SU-DHL-6 (cell line): ENCODE data around the gene PDPK1.

Source experiments
- H2AFZ ChIP-seq: fragments of 200-600 bp; sonication (generic); 2 replicates; pipeline ENCODE4 v1.6.1; 2014; ENCODE audit warnings: low read depth, mild to moderate bottlenecking, moderate library complexity, mixed read lengths, antibody characterized with exemption, low read length; ENCODE audit not compliant: severe bottlenecking
- H3F3A ChIP-seq: fragments of 200-600 bp; shearing (Covaris generic); 2 replicates; pipeline ENCODE4 v1.6.0; 2016; ENCODE audit warnings: antibody characterized with exemption, mild to moderate bottlenecking; ENCODE audit not compliant: insufficient read depth
- H3K27ac ChIP-seq: fragments of 200-600 bp; sonication (generic); 2 replicates; pipeline ENCODE4 v1.5.1; 2016; ENCODE audit warnings: low read depth, mild to moderate bottlenecking, low read length, moderate library complexity, mixed read lengths
- H3K27me3 ChIP-seq: fragments of 200-600 bp; sonication (generic), shearing (Covaris generic); 2 replicates; pipeline ENCODE4 v1.6.0; 2014; ENCODE audit warnings: mild to moderate bottlenecking, low read length
- H3K36me3 ChIP-seq: fragments of 200-600 bp; sonication (generic); 2 replicates; pipeline ENCODE4 v1.6.1; 2014; ENCODE audit warnings: mild to moderate bottlenecking, low read length, mixed read lengths
- H3K4me2 ChIP-seq: fragments of 300-600, 200-600 bp; shearing (Covaris generic), sonication (generic); 2 replicates; pipeline ENCODE4 v1.6.0; 2014; ENCODE audit warnings: low read length, low read depth, mild to moderate bottlenecking; ENCODE audit not compliant: poor library complexity, severe bottlenecking
- H3K4me3 ChIP-seq: fragments of 200-600 bp; sonication (generic); 2 replicates; pipeline ENCODE4 v1.5.1; 2014; ENCODE audit warnings: antibody characterized with exemption, low read length, mild to moderate bottlenecking, mixed read lengths; ENCODE audit not compliant: insufficient read depth, poor library complexity, severe bottlenecking
- H3K79me2 ChIP-seq: fragments of 200-600 bp; sonication (generic); 2 replicates; pipeline ENCODE4 v1.6.1; 2014; ENCODE audit warnings: mild to moderate bottlenecking, low read length, moderate library complexity; ENCODE audit not compliant: insufficient read depth
- H3K9ac ChIP-seq: fragments of 200-600 bp; sonication (generic); 2 replicates; pipeline ENCODE4 v1.7.0; 2014; ENCODE audit warnings: mild to moderate bottlenecking, low read length
- H3K9me2 ChIP-seq: fragments of 200-600 bp; sonication (generic); replicated peaks from 2 replicates; pipeline ENCODE4 v1.6.1; 2014; ENCODE audit warnings: low read length; ENCODE audit not compliant: insufficient read depth
- H3K9me3 ChIP-seq: fragments of 200-600 bp; sonication (generic); 2 replicates; pipeline ENCODE4 v1.6.1; 2014; ENCODE audit warnings: low read length, mixed read lengths; ENCODE audit not compliant: insufficient read depth
- H4K20me1 ChIP-seq: fragments of 200-600 bp; sonication (generic); 2 replicates; pipeline ENCODE4 v1.6.1; 2014; ENCODE audit warnings: low read depth, mild to moderate bottlenecking, antibody characterized with exemption, low read length, moderate library complexity, mixed read lengths
- EZH2phosphoT487 ChIP-seq: fragments of 200-600 bp; sonication (generic), shearing (Covaris generic); conservative IDR thresholded peaks from 2 replicates; pipeline ENCODE4 v1.6.1; 2018; ENCODE audit warnings: mild to moderate bottlenecking, antibody characterized with exemption, low read length, moderate library complexity, mixed read lengths
- TF ChIP-seq, protein P1 (sequence below): fragments of 200-600 bp; sonication (generic); IDR thresholded peaks from one replicate; pipeline ENCODE4 v1.5.1; 2017; ENCODE audit warnings: antibody characterized with exemption, mild to moderate bottlenecking, low read length, moderate library complexity; ENCODE audit not compliant: insufficient read depth, poor library complexity, severe bottlenecking

The PDPK1 gene

DNA sequence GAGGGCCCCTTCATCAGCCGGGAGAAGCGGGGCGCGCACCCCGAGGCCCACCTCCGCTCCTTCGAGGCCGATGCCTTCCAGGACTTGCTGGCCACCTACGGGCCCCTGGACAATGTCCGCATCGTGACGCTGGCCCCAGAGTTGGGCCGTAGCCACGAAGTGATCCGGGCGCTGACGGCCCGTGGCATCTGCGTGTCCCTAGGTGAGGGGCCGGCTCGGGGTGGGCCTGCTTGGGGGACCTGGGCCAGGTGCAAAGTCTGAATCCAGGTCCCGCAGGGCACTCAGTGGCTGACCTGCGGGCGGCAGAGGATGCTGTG lies 10.1 kb upstream of the PDPK1 start:
- TF ChIP-seq, protein P1, sequence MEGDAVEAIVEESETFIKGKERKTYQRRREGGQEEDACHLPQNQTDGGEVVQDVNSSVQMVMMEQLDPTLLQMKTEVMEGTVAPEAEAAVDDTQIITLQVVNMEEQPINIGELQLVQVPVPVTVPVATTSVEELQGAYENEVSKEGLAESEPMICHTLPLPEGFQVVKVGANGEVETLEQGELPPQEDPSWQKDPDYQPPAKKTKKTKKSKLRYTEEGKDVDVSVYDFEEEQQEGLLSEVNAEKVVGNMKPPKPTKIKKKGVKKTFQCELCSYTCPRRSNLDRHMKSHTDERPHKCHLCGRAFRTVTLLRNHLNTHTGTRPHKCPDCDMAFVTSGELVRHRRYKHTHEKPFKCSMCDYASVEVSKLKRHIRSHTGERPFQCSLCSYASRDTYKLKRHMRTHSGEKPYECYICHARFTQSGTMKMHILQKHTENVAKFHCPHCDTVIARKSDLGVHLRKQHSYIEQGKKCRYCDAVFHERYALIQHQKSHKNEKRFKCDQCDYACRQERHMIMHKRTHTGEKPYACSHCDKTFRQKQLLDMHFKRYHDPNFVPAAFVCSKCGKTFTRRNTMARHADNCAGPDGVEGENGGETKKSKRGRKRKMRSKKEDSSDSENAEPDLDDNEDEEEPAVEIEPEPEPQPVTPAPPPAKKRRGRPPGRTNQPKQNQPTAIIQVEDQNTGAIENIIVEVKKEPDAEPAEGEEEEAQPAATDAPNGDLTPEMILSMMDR, result no peak
- TF ChIP-seq EZH2phosphoT487, result no peak
- no peak overlapping the region for H3K9ac ChIP-seq
- H3K9me2 ChIP-seq, result no peaks in the 10 kb centered on the region
- no peaks in the 10 kb centered on the region for H3K27me3 ChIP-seq
- H3K27ac ChIP-seq, result no peak overlapping the region
- H3K9me3 ChIP-seq, result no peaks in the 10 kb centered on the region
- H3K4me2 ChIP-seq, result no peak overlapping the region
- H4K20me1 ChIP-seq, result no peaks in the 10 kb centered on the region
- H3F3A ChIP-seq, result peaks cover 12% of the 10 kb centered on the region; the same call in 1 of the 2 replicates
- no peak overlapping the region for H2AFZ ChIP-seq
- no peaks in the 10 kb centered on the region for H3K79me2 ChIP-seq
- H3K4me3 ChIP-seq, result no peak overlapping the region
- H3K36me3 ChIP-seq, result no peaks in the 10 kb centered on the region

DNA sequence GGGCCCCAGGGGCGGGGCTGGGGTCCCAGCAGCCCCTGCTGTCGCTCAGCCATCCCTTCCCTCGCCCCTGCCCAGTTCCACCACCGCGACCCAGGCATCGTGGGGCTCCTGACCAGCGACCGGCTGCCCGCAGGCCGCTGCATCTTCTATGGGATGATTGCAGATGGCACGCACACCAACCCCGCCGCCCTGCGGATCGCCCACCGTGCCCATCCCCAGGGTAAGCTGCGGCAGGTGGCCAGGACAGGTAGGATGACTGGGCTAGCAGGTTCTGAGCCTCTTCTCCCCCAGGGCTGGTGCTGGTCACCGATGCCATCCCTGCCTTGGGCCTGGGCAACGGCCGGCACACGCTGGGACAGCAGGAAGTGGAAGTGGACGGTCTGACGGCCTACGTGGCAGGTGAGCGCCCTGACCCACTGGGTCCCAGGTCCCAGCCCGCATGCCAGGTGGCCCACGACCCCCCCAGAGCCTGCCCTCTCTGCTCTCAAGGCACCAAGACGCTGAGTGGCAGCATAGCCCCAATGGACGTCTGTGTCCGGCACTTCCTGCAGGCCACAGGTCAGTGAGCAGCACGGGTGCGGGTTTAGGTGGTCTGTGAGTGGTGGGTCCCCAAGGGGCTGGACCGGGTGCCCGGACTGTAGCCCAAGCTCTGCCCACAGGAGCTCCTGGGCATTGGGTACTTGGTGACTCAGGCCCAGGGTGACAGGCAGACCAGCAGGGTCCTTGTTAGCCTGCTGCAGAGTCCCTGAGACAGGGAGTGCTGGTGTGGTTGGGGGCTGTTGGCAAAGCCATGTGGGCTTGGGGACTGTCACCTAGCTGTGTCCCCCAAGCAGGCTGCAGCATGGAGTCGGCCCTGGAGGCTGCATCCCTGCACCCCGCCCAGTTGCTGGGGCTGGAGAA lies 9.4 kb upstream of the PDPK1 start:
- peaks cover 14% of the 10 kb centered on the region; the same call in 1 of the 2 replicates for H3F3A ChIP-seq
- no peaks in the 10 kb centered on the region for H3K9me2 ChIP-seq
- TF ChIP-seq, protein P1, result no peak
- no peak for TF ChIP-seq EZH2phosphoT487
- H3K27me3 ChIP-seq, result no peaks in the 10 kb centered on the region
- no peaks in the 10 kb centered on the region for H3K36me3 ChIP-seq
- no peak overlapping the region for H3K9ac ChIP-seq
- H3K4me3 ChIP-seq, result no peak overlapping the region
- no peaks in the 10 kb centered on the region for H4K20me1 ChIP-seq
- H3K79me2 ChIP-seq, result no peaks in the 10 kb centered on the region
- no peak overlapping the region for H2AFZ ChIP-seq
- H3K9me3 ChIP-seq, result no peaks in the 10 kb centered on the region
- no peak overlapping the region for H3K4me2 ChIP-seq
- no peak overlapping the region for H3K27ac ChIP-seq

DNA sequence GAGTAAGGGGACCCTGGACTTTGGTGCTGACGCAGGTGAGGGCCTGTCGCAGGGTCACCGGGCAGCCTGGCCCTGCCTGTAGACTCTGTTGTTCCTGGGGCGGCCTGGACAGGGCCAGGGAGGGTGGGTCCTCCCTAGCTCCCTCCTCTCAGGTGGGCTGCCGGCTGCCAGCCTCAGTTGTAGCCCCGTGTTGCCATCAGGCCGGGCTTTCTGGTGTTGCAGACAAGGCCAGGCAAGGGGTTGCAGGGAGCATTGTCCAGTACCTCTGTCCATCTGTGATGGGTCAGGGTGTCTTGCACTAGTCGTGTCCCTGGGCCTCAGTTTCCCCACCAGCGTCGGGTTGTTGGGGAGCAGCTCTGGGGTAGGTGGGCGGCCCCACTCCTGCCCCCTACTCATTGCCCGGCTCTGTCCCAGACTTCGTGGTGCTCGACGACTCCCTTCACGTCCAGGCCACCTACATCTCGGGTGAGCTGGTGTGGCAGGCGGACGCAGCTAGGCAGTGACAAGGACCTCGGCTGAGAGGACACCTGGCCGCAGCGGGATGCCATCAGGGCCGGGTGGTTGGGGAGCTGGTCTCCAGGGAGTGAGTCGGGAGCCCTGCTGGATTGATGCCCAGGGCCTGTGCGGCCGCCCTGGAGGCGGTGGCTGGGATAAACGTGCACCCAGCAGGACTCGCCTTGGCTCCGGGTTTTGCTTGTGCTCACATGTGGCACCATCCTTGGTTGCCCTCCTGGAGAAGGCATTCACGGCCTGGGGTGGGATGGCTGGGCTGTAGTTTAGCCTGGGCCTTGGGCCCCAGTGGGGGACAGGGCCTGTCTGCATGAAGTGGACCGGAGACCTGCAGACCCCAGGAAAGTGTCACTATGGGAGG lies 8.5 kb upstream of the PDPK1 start:
- TF ChIP-seq EZH2phosphoT487, result no peak
- TF ChIP-seq, protein P1, result no peak
- no peaks in the 10 kb centered on the region for H3K36me3 ChIP-seq
- no peak overlapping the region for H3K4me3 ChIP-seq
- H3K27ac ChIP-seq, result no peak overlapping the region
- no peak overlapping the region for H3K9ac ChIP-seq
- no peak overlapping the region for H3K4me2 ChIP-seq
- H3F3A ChIP-seq, result peaks cover 14% of the 10 kb centered on the region; the same call in 1 of the 2 replicates
- H3K9me3 ChIP-seq, result no peaks in the 10 kb centered on the region
- H3K27me3 ChIP-seq, result no peaks in the 10 kb centered on the region
- no peak overlapping the region for H2AFZ ChIP-seq
- H3K9me2 ChIP-seq, result no peaks in the 10 kb centered on the region
- no peaks in the 10 kb centered on the region for H3K79me2 ChIP-seq
- no peaks in the 10 kb centered on the region for H4K20me1 ChIP-seq
